Mucosa of descending colon (tissue), 3 donors: ENCODE measurements around the gene MMRN1. TPM values are rescaled to one million over a fixed set of nuclear protein-coding genes. Genes with fewer than 3 reads are reported as not detected.

ENCODE experiments used
- ATAC-seq: fragments of 200-7000 bp; cut with Tn5 transposase; one replicate; pipeline ENCODE4 v1.9.1; 2020; ENCODE audit warnings: mild to moderate bottlenecking, moderate library complexity
- DNase-seq, 3 donors: peaks; one replicate each; pipeline ENCODE4 v3.0.0-alpha.2; 2020
- H3K36me3 ChIP-seq: fragments of 200-600 bp; one replicate; pipeline ENCODE4 v1.8.0; 2021; ENCODE audit warnings: low read depth, mild to moderate bottlenecking
- H3K4me1 ChIP-seq: fragments of 200-600 bp; one replicate; pipeline ENCODE4 v1.8.0; 2021; ENCODE audit warnings: low read depth, mild to moderate bottlenecking
- H3K4me3 ChIP-seq: fragments of 200-600 bp; one replicate; pipeline ENCODE4 v1.8.0; 2021; ENCODE audit warnings: mild to moderate bottlenecking
- H3K9me3 ChIP-seq: fragments of 200-600 bp; one replicate; pipeline ENCODE4 v1.8.0; 2021; ENCODE audit warnings: mild to moderate bottlenecking
- CTCF ChIP-seq: fragments of 200-600 bp; IDR thresholded peaks from one replicate; pipeline ENCODE4 v1.8.0; 2022; ENCODE audit warnings: antibody characterized with exemption, mild to moderate bottlenecking
- intact Hi-C, 2 donors: fragments of 100-400 bp; cut with DNase I in 1 of 2; cut with micrococcal nuclease in 1 of 2; formaldehyde crosslinking; loops; one replicate each; pipeline versions ENCODE4 v1.11.0 to v1.11.1; 2022; cut with DNase I, micrococcal nuclease
- total RNA-seq, 3 donors: library from RNA; stranded (reverse); fragmentation: NEBNext Ultra II Directional in 2 of 3; extraction: Animal tissue kit (Norgen Biotek cat#: 25700) in 2 of 3; gene quantifications; one replicate each; pipeline versions ENCODE4 v1.2.1 to v1.2.4, GENCODE V29; 2021 to 2023
- donor health status: DM: no; HTN: no; CAD: no; lungs with moderate emphysema.
- donor health status: DM: no; HTN: no; CAD: no.
- donor health status: DM: no; HTN: yes; CAD: no.

Gene MMRN1
- total RNA-seq, 3 donors from 2014 or later, result 8.8 to 40.1 (median 25.2) TPM

GRCh38 chr4:89913623-89914022 is 19.0 kb downstream of the MMRN1 start:
- no peak overlapping the region for H3K4me3 ChIP-seq
- H3K36me3 ChIP-seq, result no peaks in the 10 kb centered on the region
- TF ChIP-seq CTCF, result no peak
- DNase-seq, result no peak
- ATAC-seq, result no peak
- H3K9me3 ChIP-seq, result no peaks in the 10 kb centered on the region
- intact Hi-C loops, result no loop called here
- no peaks in the 10 kb centered on the region for H3K4me1 ChIP-seq

- intact Hi-C loops, result no loop called here
- Histone ChIP-seq H3K9me3 (no peaks in the 10 kb centered on the region), H3K4me3 (no peak overlapping the region), H3K36me3 (no peaks in the 10 kb centered on the region), H3K4me1 (no peaks in the 10 kb centered on the region)
- DNase-seq, result no peak
- ATAC-seq, result no peak
- TF ChIP-seq CTCF, result no peak
Measured at GRCh38 chr4:89914609-89915550, 20.2 kb downstream of the MMRN1 start.

GRCh38 chr4:89915937-89916336 is 21.3 kb downstream of the MMRN1 start:
- TF ChIP-seq CTCF, result no peak
- intact Hi-C loops, result no loop called here
- no peak for DNase-seq
- Histone ChIP-seq H3K4me1 (no peaks in the 10 kb centered on the region), H3K4me3 (no peak overlapping the region), H3K9me3 (no peaks in the 10 kb centered on the region), H3K36me3 (no peaks in the 10 kb centered on the region)
- peak; percentile 25 for ATAC-seq

GRCh38 chr4:89922848-89923416 is 28.3 kb downstream of the MMRN1 start:
- Histone ChIP-seq H3K4me1 (no peaks in the 10 kb centered on the region), H3K4me3 (no peak overlapping the region), H3K36me3 (no peaks in the 10 kb centered on the region), H3K9me3 (no peaks in the 10 kb centered on the region)
- intact Hi-C loops, result no loop called here
- TF ChIP-seq CTCF, result no peak
- no peak for ATAC-seq
- no peak for DNase-seq

GRCh38 chr4:89928838-89929237 is 34.2 kb downstream of the MMRN1 start:
- no peak overlapping the region for H3K4me3 ChIP-seq
- no peaks in the 10 kb centered on the region for H3K9me3 ChIP-seq
- ATAC-seq, result no peak
- H3K36me3 ChIP-seq, result no peaks in the 10 kb centered on the region
- intact Hi-C loops, result no loop called here
- H3K4me1 ChIP-seq, result no peaks in the 10 kb centered on the region
- TF ChIP-seq CTCF, result no peak
- DNase-seq, result no peak
